CD14-positive monocyte (primary cell): Measurements from ENCODE around the gene CCDC7. TPM values are rescaled to one million over a fixed set of nuclear protein-coding genes. Genes with fewer than 3 reads are reported as not detected.

Experiments used
- DNase-seq, 3 donors: peaks; one replicate each; pipeline ENCODE4 v3.0.0-alpha.2; 2011 to 2022
- H2AFZ ChIP-seq: 2 replicates; pipeline ENCODE4 v1.6.0; 2012; ENCODE audit warnings: mild to moderate bottlenecking, low read depth, low read length, inconsistent platforms; ENCODE audit not compliant: insufficient read depth, poor library complexity, severe bottlenecking
- H3K27ac ChIP-seq, 2 donors: 1 replicate in 1 of 2; 2 replicates in 1 of 2; pipeline ENCODE4 v1.5.1; 2012 to 2013; ENCODE audit warnings: low read length in 2 of 2, control low read depth in 1 of 2, inconsistent platforms in 1 of 2, low read depth in 1 of 2, mild to moderate bottlenecking in 1 of 2
- H3K27me3 ChIP-seq, 2 donors: one replicate each; pipeline versions ENCODE4 v1.6.0 to v1.6.1; 2011 to 2013; ENCODE audit warnings: low read length in 2 of 2; ENCODE audit not compliant: control insufficient read depth in 2 of 2, insufficient read depth in 2 of 2
- H3K36me3 ChIP-seq, 2 donors: replicated peaks in 1 of 2; 1 replicate in 1 of 2; 2 replicates in 1 of 2; pipeline versions ENCODE4 v1.5.1 to v1.6.1; 2012 to 2013; ENCODE audit warnings: low read length in 2 of 2, control low read depth in 1 of 2, inconsistent platforms in 1 of 2, mild to moderate bottlenecking in 1 of 2; ENCODE audit not compliant: insufficient read depth in 2 of 2, control insufficient read depth in 1 of 2
- H3K4me1 ChIP-seq, 2 donors: 1 replicate in 1 of 2; 2 replicates in 1 of 2; pipeline versions ENCODE4 v1.5.1 to v1.6.1; 2012 to 2013; ENCODE audit warnings: low read length in 2 of 2, control low read depth in 1 of 2, inconsistent platforms in 1 of 2, mild to moderate bottlenecking in 1 of 2, moderate library complexity in 1 of 2; ENCODE audit not compliant: insufficient read depth in 2 of 2, control insufficient read depth in 1 of 2
- H3K4me2 ChIP-seq: replicated peaks from 2 replicates; pipeline ENCODE3; 2012; ENCODE audit warnings: low read length, moderate library complexity, mild to moderate bottlenecking; ENCODE audit not compliant: poor library complexity, severe bottlenecking; ENCODE audit errors: extremely low read depth
- H3K4me3 ChIP-seq, 3 experiments: fragments of 200-600 bp in 1 of 3; sonication (generic) in 1 of 3; replicated peaks in 1 of 3; 1 replicate in 2 of 3; 2 replicates in 1 of 3; pipeline ENCODE4 v1.5.1; 2011 to 2013; ENCODE audit warnings: low read length in 3 of 3, mild to moderate bottlenecking in 3 of 3, control low read depth in 2 of 3, low read depth in 2 of 3, inconsistent platforms in 1 of 3, moderate library complexity in 1 of 3
- H3K79me2 ChIP-seq: 2 replicates; pipeline ENCODE4 v1.6.0; 2012; ENCODE audit warnings: mild to moderate bottlenecking, control low read depth, inconsistent platforms, low read length, moderate library complexity; ENCODE audit not compliant: insufficient read depth
- H3K9ac ChIP-seq: 2 replicates; pipeline ENCODE4 v1.6.0; 2017; ENCODE audit warnings: low read length, mild to moderate bottlenecking; ENCODE audit not compliant: insufficient read depth, poor library complexity, severe bottlenecking
- H3K9me3 ChIP-seq, 2 donors: replicated peaks in 1 of 2; 1 replicate in 1 of 2; 2 replicates in 1 of 2; pipeline versions ENCODE4 v1.5.1 to v1.6.1; 2012 to 2013; ENCODE audit warnings: low read length in 2 of 2, control low read depth in 1 of 2; ENCODE audit not compliant: control insufficient read depth in 1 of 2, insufficient read depth in 1 of 2
- H4K20me1 ChIP-seq: 2 replicates; pipeline ENCODE4 v1.6.0; 2012; ENCODE audit warnings: mild to moderate bottlenecking, low read length, control low read depth, moderate library complexity; ENCODE audit not compliant: insufficient read depth
- H3K27ac Mint-ChIP-seq, 7 donors: one replicate each; pipeline ENCODE4 v1.8.0; 2020; ENCODE audit warnings: mild to moderate bottlenecking in 7 of 7, mixed read lengths in 7 of 7, moderate library complexity in 6 of 7, inconsistent platforms in 2 of 7
- H3K27me3 Mint-ChIP-seq, 3 donors: one replicate each; pipeline ENCODE4 v1.8.0; 2021 to 2022; ENCODE audit warnings: low read depth in 3 of 3, mild to moderate bottlenecking in 3 of 3, mixed read lengths in 3 of 3, moderate library complexity in 3 of 3, inconsistent platforms in 1 of 3
- H3K36me3 Mint-ChIP-seq, 2 donors: one replicate each; pipeline ENCODE4 v1.8.0; 2020; ENCODE audit warnings: mixed read lengths in 2 of 2, inconsistent platforms in 1 of 2, mild to moderate bottlenecking in 1 of 2
- H3K4me1 Mint-ChIP-seq: one replicate; pipeline ENCODE4 v1.8.0; 2020; ENCODE audit warnings: mild to moderate bottlenecking, mixed read lengths
- H3K4me3 Mint-ChIP-seq, 2 donors: one replicate each; pipeline ENCODE4 v1.8.0; 2020; ENCODE audit warnings: mild to moderate bottlenecking in 2 of 2, mixed read lengths in 2 of 2, moderate library complexity in 1 of 2
- H3K9me3 Mint-ChIP-seq, 7 donors: one replicate each; pipeline ENCODE4 v1.8.0; 2020 to 2022; ENCODE audit warnings: mixed read lengths in 7 of 7, mild to moderate bottlenecking in 6 of 7, moderate library complexity in 6 of 7, inconsistent platforms in 2 of 7
- CTCF ChIP-seq: fragments of 200-600 bp; IDR thresholded peaks from one replicate; pipeline ENCODE4 v1.8.0; 2022; ENCODE audit warnings: antibody characterized with exemption, mild to moderate bottlenecking
- WGBS: methylation state at CpG from one replicate; pipeline ENCODE4 v1.1.5; 2013; ENCODE audit warnings: missing lambda C conversion rate; ENCODE audit not compliant: insufficient coverage; 5-methylcytosine and 5-hydroxymethylcytosine counted together
- intact Hi-C, 2 donors: fragments of 100-400 bp; cut with micrococcal nuclease; formaldehyde crosslinking; loops; one replicate each; pipeline versions ENCODE4 v1.15.0 to v1.15.1; 2023
- polyA plus RNA-seq, 3 donors: library from polyadenylated mRNA; depleted of rRNA in 1 of 3; unstranded in 2 of 3; stranded (reverse) in 1 of 3; fragments of 300-500 nt in 2 of 3; fragments of >200 nt in 1 of 3; fragmentation: Illumina TruSeq in 2 of 3; gene quantifications; 1 replicate in 2 of 3; 2 replicates in 1 of 3; pipeline ENCODE4 v1.2.3, GENCODE V29; 2012 to 2021

Gene CCDC7
- polyA plus RNA-seq, 3 donors, result 1.3 to 2.3 (median 2.0) TPM

DNA sequence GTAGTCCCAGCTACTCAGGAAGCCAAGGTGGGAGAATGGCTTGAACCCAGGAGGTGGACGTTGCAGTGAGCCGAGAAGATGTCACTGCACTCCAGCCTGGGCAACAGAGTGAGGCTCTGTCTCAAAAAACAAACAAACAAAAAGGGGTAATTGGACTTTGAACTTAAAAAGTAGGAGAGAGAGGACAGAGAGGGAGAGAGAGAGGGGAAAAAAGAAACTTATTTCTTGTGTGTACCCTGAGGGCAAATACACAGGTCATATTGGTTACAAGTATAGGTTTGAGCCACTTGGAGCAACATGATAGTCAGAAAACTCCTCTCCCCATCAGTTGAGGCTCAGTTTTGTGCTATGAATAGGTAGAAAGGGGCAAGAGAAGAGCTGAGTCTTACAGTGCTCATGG is 42.8 kb upstream of the CCDC7 start:
- Histone ChIP-seq H3K4me3 (no peak overlapping the region), H3K4me1 (no peaks in the 10 kb centered on the region), H3K79me2 (no peaks in the 10 kb centered on the region), H3K36me3 (no peaks in the 10 kb centered on the region), H4K20me1 (no peaks in the 10 kb centered on the region), H3K9me3 (peaks cover 0 to 6% of the 10 kb centered on the region in 2 donors), H3K27ac (no peak overlapping the region), H2AFZ (no peak overlapping the region), H3K27me3 (no peaks in the 10 kb centered on the region), H3K4me2 (no peak overlapping the region), H3K9ac (no peak overlapping the region)
- H3K27ac Mint-ChIP-seq, result no peak overlapping the region
- peaks cover 6 to 15% (median 7%) of the 10 kb centered on the region in 7 donors for H3K9me3 Mint-ChIP-seq
- intact Hi-C loops, result no loop called here
- WGBS, result 82% methylated on average over 2 of the region's 2 CpGs
- H3K4me1 Mint-ChIP-seq, result no peaks in the 10 kb centered on the region
- no peak overlapping the region for H3K4me3 Mint-ChIP-seq
- TF ChIP-seq CTCF, result no peak
- no peak for DNase-seq
- H3K27me3 Mint-ChIP-seq, result peaks cover 0 to 2% (median 2%) of the 10 kb centered on the region in 3 donors
- no peaks in the 10 kb centered on the region for H3K36me3 Mint-ChIP-seq

GRCh38 chr10:32408690-32409089 is 37.2 kb upstream of the CCDC7 start:
- no peak overlapping the region for H3K4me3 ChIP-seq
- H3K4me1 ChIP-seq, result no peaks in the 10 kb centered on the region
- H3K27ac Mint-ChIP-seq, result no peak overlapping the region
- no peaks in the 10 kb centered on the region for H3K79me2 ChIP-seq
- H4K20me1 ChIP-seq, result no peaks in the 10 kb centered on the region
- H3K27ac ChIP-seq, result no peak overlapping the region
- no peaks in the 10 kb centered on the region for H3K36me3 Mint-ChIP-seq
- H3K9me3 Mint-ChIP-seq, result peaks cover 3 to 18% (median 10%) of the 10 kb centered on the region in 7 donors
- H3K4me2 ChIP-seq, result no peak overlapping the region
- DNase-seq, result no peak
- no peak overlapping the region for H3K4me3 Mint-ChIP-seq
- H3K9ac ChIP-seq, result no peak overlapping the region
- no peak overlapping the region for H2AFZ ChIP-seq
- no peak for TF ChIP-seq CTCF
- intact Hi-C loops, result no loop called here
- H3K36me3 ChIP-seq, result no peaks in the 10 kb centered on the region
- WGBS, result 97% methylated on average over 5 of the region's 5 CpGs
- peaks cover 0 to 5% (median 3%) of the 10 kb centered on the region in 3 donors for H3K27me3 Mint-ChIP-seq
- H3K27me3 ChIP-seq, result peaks cover 0 to 2% of the 10 kb centered on the region in 2 donors
- H3K9me3 ChIP-seq, result peaks cover 0 to 6% of the 10 kb centered on the region in 2 donors
- no peaks in the 10 kb centered on the region for H3K4me1 Mint-ChIP-seq
